HepG2 (cell line): ENCODE results near the gene SMIM14. TPM values are rescaled to one million over a fixed set of nuclear protein-coding genes. Genes with fewer than 3 reads are reported as not detected.

Experiments
- ARNT2 ChIP-seq: sonication (generic); formaldehyde crosslinking; IDR thresholded peaks from 2 replicates; pipeline ENCODE4 v1.8.0; 2022; ENCODE audit warnings: mild to moderate bottlenecking, low read depth, missing genetic modification reagents, moderate library complexity
- CHD2 ChIP-seq: IDR thresholded peaks from 2 replicates; pipeline ENCODE4 v1.6.1; 2011; ENCODE audit warnings: low read depth, low read length, improper control_type of control experiment
- ESRRA ChIP-seq: sonication (generic); formaldehyde crosslinking; IDR thresholded peaks from 2 replicates; pipeline ENCODE4 v1.5.1; 2020; ENCODE audit warnings: mild to moderate bottlenecking, low read depth, missing genetic modification reagents
- FOXO1 ChIP-seq: sonication (generic); formaldehyde crosslinking; IDR thresholded peaks from 2 replicates; pipeline ENCODE4 v1.4.0; 2020; ENCODE audit warnings: missing genetic modification reagents
- HDAC6 ChIP-seq: fragments of 200-600 bp; sonication (generic); IDR thresholded peaks from 2 replicates; pipeline ENCODE4 v1.7.0; 2017; ENCODE audit warnings: mild to moderate bottlenecking, antibody characterized with exemption, low read length, low read depth
- HNF1A ChIP-seq, 2 experiments: sonication (generic) in 1 of 2; formaldehyde crosslinking in 1 of 2; IDR thresholded peaks; 2 replicates each; pipeline versions ENCODE4 v1.4.0 to v1.6.1; 2016 to 2020; ENCODE audit warnings: borderline replicate concordance in 1 of 2, low read depth in 1 of 2, mild to moderate bottlenecking in 1 of 2, missing genetic modification reagents in 1 of 2
- JUNB ChIP-seq: sonication (generic); formaldehyde crosslinking; IDR thresholded peaks from 2 replicates; pipeline ENCODE4 v1.8.0; 2022; ENCODE audit warnings: missing genetic modification reagents, mild to moderate bottlenecking, borderline replicate concordance
- MLX ChIP-seq: IDR thresholded peaks from 2 replicates; pipeline ENCODE4 v1.6.1; 2016
- MTF2 ChIP-seq: sonication (generic); formaldehyde crosslinking; IDR thresholded peaks from 2 replicates; pipeline ENCODE4 v1.5.0; 2020; ENCODE audit warnings: missing genetic modification reagents, borderline replicate concordance
- NR1H2 ChIP-seq: sonication (generic); formaldehyde crosslinking; IDR thresholded peaks from 2 replicates; pipeline ENCODE4 v1.8.1; 2022; ENCODE audit warnings: low read depth, missing genetic modification reagents, borderline replicate concordance
- NR2C2 ChIP-seq: sonication (generic); formaldehyde crosslinking; IDR thresholded peaks from 2 replicates; pipeline ENCODE4 v1.4.0; 2020; ENCODE audit warnings: missing genetic modification reagents, mild to moderate bottlenecking, moderate library complexity, borderline replicate concordance
- TBL1XR1 ChIP-seq: fragments of 150-350 bp; IDR thresholded peaks from 2 replicates; pipeline ENCODE4 v1.6.1; 2014; ENCODE audit warnings: borderline replicate concordance, low read length; ENCODE audit not compliant: partially characterized antibody
- ZBTB34 ChIP-seq: sonication (generic); formaldehyde crosslinking; IDR thresholded peaks from 2 replicates; pipeline ENCODE4 v1.8.0; 2022; ENCODE audit warnings: mild to moderate bottlenecking, missing genetic modification reagents
- ZMYM3 ChIP-seq: sonication (generic); formaldehyde crosslinking; IDR thresholded peaks from 2 replicates; pipeline ENCODE4 v1.5.1; 2020; ENCODE audit warnings: mild to moderate bottlenecking, missing genetic modification reagents
- ZNF235 ChIP-seq: sonication (generic); formaldehyde crosslinking; IDR thresholded peaks from 2 replicates; pipeline ENCODE4 v1.8.1; 2023; ENCODE audit warnings: mild to moderate bottlenecking, missing genetic modification reagents, borderline replicate concordance
- ZNF512 ChIP-seq: sonication (generic); formaldehyde crosslinking; IDR thresholded peaks from 2 replicates; pipeline ENCODE4 v1.4.0; 2020; ENCODE audit warnings: mild to moderate bottlenecking, missing genetic modification reagents
- ZNF577 ChIP-seq: sonication (generic); formaldehyde crosslinking; IDR thresholded peaks from 2 replicates; pipeline ENCODE4 v1.4.0; 2020; ENCODE audit warnings: mild to moderate bottlenecking, low read depth, missing genetic modification reagents, borderline replicate concordance
- ZNF7 ChIP-seq: IDR thresholded peaks from 2 replicates; pipeline ENCODE4 v1.6.1; 2016; ENCODE audit warnings: missing biosample characterization, missing genetic modification reagents
- ZNF740 ChIP-seq: sonication (generic); formaldehyde crosslinking; IDR thresholded peaks from 2 replicates; pipeline ENCODE4 v1.4.0; 2020; ENCODE audit warnings: missing genetic modification reagents
- polyA plus RNA-seq, 8 experiments: library from polyadenylated mRNA; depleted of rRNA in 3 of 8; stranded (reverse) in 7 of 8; unstranded in 1 of 8; fragments of >200 nt; fragmentation: Illumina TruSeq in 4 of 8; extraction: Trizol in 4 of 8; gene quantifications; 2 replicates each; pipeline versions ENCODE4 v1.2.1 to v1.2.3, GENCODE V29; 2011 to 2016; ENCODE audit warnings: low read depth in 4 of 8, missing spikeins in 1 of 8, mixed read lengths in 1 of 8; ENCODE audit not compliant: insufficient read depth in 1 of 8
- total RNA-seq, 5 experiments: library from RNA; depleted of rRNA; stranded (reverse); fragments of >200 nt; fragmentation: Illumina TruSeq; extraction: Trizol; gene quantifications; 2 replicates each; pipeline ENCODE4 v1.2.3, GENCODE V29; 2016; ENCODE audit warnings: low read depth in 1 of 5

SMIM14 gene
- total and polyA plus RNA-seq, 2 of the 13 experiments (the other 11 are each of a cell fraction or from before 2014, with no cell fraction given), result 16.3 to 28.1 TPM

- no peak for TF ChIP-seq HNF1A (IDR thresholded peaks at IDR 0.05; ENCODE audit: low read depth)
- peak; percentile 70 for TF ChIP-seq HNF1A (CRISPR knock-in tag; IDR thresholded peaks at IDR 0.05; ENCODE audit: borderline replicate concordance)
- TF ChIP-seq ZNF740 (CRISPR knock-in tag), result no peak
- TF ChIP-seq CHD2, result peak; percentile 53; the same call in 1 of the 2 replicates
- TF ChIP-seq ESRRA (CRISPR knock-in tag), result no peak
- no peak for TF ChIP-seq ZNF577 (CRISPR knock-in tag)
- TF ChIP-seq MLX (CRISPR knock-in tag), result 0 out of 2 replicates have a peak, but pooled peaks have one; percentile 14
- TF ChIP-seq ZNF512 (CRISPR knock-in tag), result no peak
- no peak for TF ChIP-seq ZBTB34 (CRISPR knock-in tag)
- TF ChIP-seq TBL1XR1, result no peak
- peak; percentile 35; the same call in 1 of the 2 replicates for TF ChIP-seq MTF2 (CRISPR knock-in tag)
- TF ChIP-seq NR2C2 (CRISPR knock-in tag), result peak; percentile 97
- TF ChIP-seq ARNT2 (CRISPR knock-in tag), result peak; percentile 72; the same call in 1 of the 2 replicates
- TF ChIP-seq NR1H2, result no peak
- no peak for TF ChIP-seq HDAC6
- 0 out of 2 replicates have a peak, but pooled peaks have one; percentile 36 for TF ChIP-seq FOXO1
- TF ChIP-seq JUNB (CRISPR knock-in tag), result no peak
- TF ChIP-seq ZNF7 (CRISPR knock-in tag), result no peak
- TF ChIP-seq ZMYM3 (CRISPR knock-in tag), result peak; percentile 65; the same call in 1 of the 2 replicates
- TF ChIP-seq ZNF235 (CRISPR knock-in tag), result no peak
Observed at GRCh38 chr4:39638354-39639239, at the start of gene SMIM14 (continued).
